ENCODE measurements around the gene ZCRB1. TPM values are rescaled to one million over a fixed set of nuclear protein-coding genes. Genes with fewer than 3 reads are reported as not detected.

The ZCRB1 gene
- total RNA-seq, 4 donors from 2014 or later, result 21.3 to 31.0 (median 24.3) TPM

- 73% methylated on average over 12 of the region's 15 CpGs for WGBS
- H3K4me1 ChIP-seq, result no peaks in the 10 kb centered on the region
- no peak for DNase-seq (ENCODE audit: low spot score in 2 of 2)
Measured at GRCh38 chr12:42267413-42268190, 58.3 kb downstream of the ZCRB1 start.

DNA sequence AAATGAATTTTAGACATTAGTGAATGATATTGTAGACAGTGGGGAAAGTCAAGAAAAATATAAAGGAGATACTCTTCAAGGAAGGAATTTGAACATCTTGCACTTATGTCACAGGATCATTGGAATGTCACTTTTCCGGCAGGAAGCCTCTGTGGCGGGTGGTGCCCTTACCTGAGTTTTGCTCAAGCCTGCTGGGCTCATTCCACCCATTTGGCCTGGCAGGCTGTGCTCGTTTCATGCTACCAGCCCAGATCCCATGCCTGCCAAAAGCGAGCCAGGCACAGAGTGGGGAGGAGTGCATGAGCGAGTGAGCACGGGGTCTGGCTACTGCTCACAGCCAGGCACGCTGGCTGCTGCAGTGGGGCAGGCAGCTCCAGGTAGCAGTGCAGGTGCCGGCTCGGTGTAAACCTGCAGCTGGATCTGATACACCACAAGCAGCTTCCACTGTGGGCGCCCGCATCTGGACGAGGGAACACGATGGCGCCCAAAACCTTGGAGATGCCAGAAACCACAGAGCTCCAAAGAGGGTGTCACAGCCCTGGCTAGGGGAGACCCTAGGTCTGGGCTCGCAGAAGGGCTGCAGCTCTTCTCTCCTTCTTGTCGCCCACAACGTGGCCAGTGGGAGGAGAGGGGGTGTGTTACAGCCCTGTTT is 59.2 kb downstream of the ZCRB1 start:
- TF ChIP-seq CTCF (IDR thresholded peaks at IDR 0.05) (no peak), POLR2A (IDR thresholded peaks at IDR 0.05) (no peak), EP300 (IDR thresholded peaks at IDR 0.05) (no peak), POLR2AphosphoS5 (IDR thresholded peaks at IDR 0.05) (no peak)
- Histone ChIP-seq H3K4me1 (no peaks in the 10 kb centered on the region), H3K9me3 (no peaks in the 10 kb centered on the region), H3K27me3 (no peaks in the 10 kb centered on the region), H3K36me3 (no peaks in the 10 kb centered on the region), H3K4me3 (no peak overlapping the region), H3K27ac (no peak overlapping the region)
- no peak for DNase-seq (ENCODE audit: low spot score in 2 of 2)
- 58% methylated on average over 11 of the region's 17 CpGs for WGBS

More at GRCh38 chr12:42267413-42268190, 58.3 kb downstream of the ZCRB1 start:
- Histone ChIP-seq H3K4me3 (no peak overlapping the region), H3K36me3 (no peaks in the 10 kb centered on the region), H3K27ac (no peak overlapping the region), H3K27me3 (no peaks in the 10 kb centered on the region), H3K9me3 (no peaks in the 10 kb centered on the region)
- TF ChIP-seq POLR2A (IDR thresholded peaks at IDR 0.05) (no peak), CTCF (IDR thresholded peaks at IDR 0.05) (no peak), POLR2AphosphoS5 (IDR thresholded peaks at IDR 0.05) (no peak), EP300 (IDR thresholded peaks at IDR 0.05) (no peak)

GRCh38 chr12:42262271-42262670 is 63.6 kb downstream of the ZCRB1 start:
- WGBS, result 47% methylated on average over 2 of the region's 2 CpGs
- Histone ChIP-seq H3K9me3 (no peaks in the 10 kb centered on the region), H3K27me3 (no peaks in the 10 kb centered on the region), H3K4me3 (no peak overlapping the region), H3K36me3 (no peaks in the 10 kb centered on the region), H3K27ac (no peak overlapping the region), H3K4me1 (no peaks in the 10 kb centered on the region)
- DNase-seq (ENCODE audit: low spot score in 2 of 2), result no peak
- no peak for TF ChIP-seq EP300 (IDR thresholded peaks at IDR 0.05)

Other genes starting within 250 kb of the ZCRB1 start
- 10 to 100 TPM in 1 of 4 donors, 1 to 10 TPM in 3; 5.6 to 10.9 (median 9.9) TPM for gene GXYLT1, start 181.2 kb downstream of the ZCRB1 start, total RNA-seq
- 10 to 100 TPM; 12.5 to 26.5 (median 13.4) TPM for gene YAF2, start 87.8 kb downstream of the ZCRB1 start, total RNA-seq
- 10 to 100 TPM; 42.0 to 74.3 (median 48.9) TPM for gene PPHLN1, start 73 bp upstream of the ZCRB1 start, total RNA-seq

Data from suprapubic skin (tissue), 4 donors.